ENCODE data around the gene SIGLEC11. TPM values are rescaled to one million over a fixed set of nuclear protein-coding genes. Genes with fewer than 3 reads are reported as not detected.
A peak's percentile ranks its signal among the peaks of the same experiment; 100 is the strongest.

The SIGLEC11 gene
- total and polyA plus RNA-seq, 2 donors from 2014 or later, result 1.2 to 1.5 TPM

DNA sequence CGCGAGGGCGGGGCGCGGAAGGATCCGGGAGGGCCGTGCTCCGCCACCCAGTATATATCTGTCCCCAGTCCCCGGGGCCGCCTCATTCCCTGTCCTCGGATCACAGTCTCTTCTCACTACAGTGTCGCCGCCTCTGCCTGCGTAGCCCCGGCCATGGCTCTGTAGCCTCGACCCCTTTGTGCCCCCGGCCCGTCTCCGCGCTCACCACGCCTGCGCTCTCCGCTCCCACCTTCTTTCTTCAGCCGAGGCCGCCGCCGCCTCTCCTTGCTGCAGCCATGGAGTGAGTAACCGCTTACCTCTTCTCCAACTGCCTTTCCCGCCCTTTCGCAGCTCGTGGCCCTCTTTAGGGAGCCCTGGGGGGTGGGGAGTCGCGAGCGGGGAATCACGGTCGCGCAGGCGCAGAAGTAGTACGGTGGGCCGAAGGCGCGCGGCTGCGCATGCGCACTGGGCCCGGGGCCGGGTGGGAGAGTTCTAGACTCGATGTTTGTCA, 31.8 kb downstream of the SIGLEC11 start, which contains the start of the genes ATF5 and NUP62:
Gene ATF5, plus strand, starts transcription at position 85 of the 490 bp plus-strand sequence. CDS start 1,646 bp downstream, outside the sequence.
Gene NUP62, minus strand, starts transcription at position 384 of the 490 bp plus-strand sequence. CDS start 19,697 bp downstream, outside the sequence.
- Histone ChIP-seq H3K4me3 (ENCODE audit: low read length in 3 of 3) (peak within 1 kb of the TSS; percentile 72 to 91 (median 82)), H3K9ac (ENCODE audit: low read length in 3 of 3) (peak within 1 kb of the TSS; percentile 68 to 81 (median 79)), H3K27me3 (ENCODE audit: control insufficient read depth, insufficient read depth, low read length) (no peaks in the 10 kb centered on the region), H3K27ac (ENCODE audit: low read depth in 2 of 2, low read length in 2 of 2) (peak within 1 kb of the TSS; percentile 90 to 94), H3K36me3 (ENCODE audit: control insufficient read depth in 2 of 3, insufficient read depth in 3 of 3, low read length in 3 of 3) (peaks cover 2 to 6% (median 4%) of the 10 kb centered on the region in 3 donors), H3K4me1 (ENCODE audit: control insufficient read depth in 2 of 3, insufficient read depth in 2 of 3, low read depth in 1 of 3, low read length in 3 of 3) (peaks cover 3 to 10% (median 4%) of the 10 kb centered on the region in 3 donors), H3K9me3 (ENCODE audit: control insufficient read depth in 2 of 3, insufficient read depth in 1 of 3, low read length in 3 of 3) (no peaks in the 10 kb centered on the region)
- FAIRE-seq (no peak), DNase-seq (peak; percentile 93 to 97 (median 96))
- intact Hi-C loops (cut with DNase I), result no loop called here
- TF ChIP-seq, protein P1, sequence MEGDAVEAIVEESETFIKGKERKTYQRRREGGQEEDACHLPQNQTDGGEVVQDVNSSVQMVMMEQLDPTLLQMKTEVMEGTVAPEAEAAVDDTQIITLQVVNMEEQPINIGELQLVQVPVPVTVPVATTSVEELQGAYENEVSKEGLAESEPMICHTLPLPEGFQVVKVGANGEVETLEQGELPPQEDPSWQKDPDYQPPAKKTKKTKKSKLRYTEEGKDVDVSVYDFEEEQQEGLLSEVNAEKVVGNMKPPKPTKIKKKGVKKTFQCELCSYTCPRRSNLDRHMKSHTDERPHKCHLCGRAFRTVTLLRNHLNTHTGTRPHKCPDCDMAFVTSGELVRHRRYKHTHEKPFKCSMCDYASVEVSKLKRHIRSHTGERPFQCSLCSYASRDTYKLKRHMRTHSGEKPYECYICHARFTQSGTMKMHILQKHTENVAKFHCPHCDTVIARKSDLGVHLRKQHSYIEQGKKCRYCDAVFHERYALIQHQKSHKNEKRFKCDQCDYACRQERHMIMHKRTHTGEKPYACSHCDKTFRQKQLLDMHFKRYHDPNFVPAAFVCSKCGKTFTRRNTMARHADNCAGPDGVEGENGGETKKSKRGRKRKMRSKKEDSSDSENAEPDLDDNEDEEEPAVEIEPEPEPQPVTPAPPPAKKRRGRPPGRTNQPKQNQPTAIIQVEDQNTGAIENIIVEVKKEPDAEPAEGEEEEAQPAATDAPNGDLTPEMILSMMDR (IDR thresholded peaks at IDR 0.05; ENCODE audit: borderline replicate concordance, extremely low read depth, insufficient read depth), result no peak

DNA sequence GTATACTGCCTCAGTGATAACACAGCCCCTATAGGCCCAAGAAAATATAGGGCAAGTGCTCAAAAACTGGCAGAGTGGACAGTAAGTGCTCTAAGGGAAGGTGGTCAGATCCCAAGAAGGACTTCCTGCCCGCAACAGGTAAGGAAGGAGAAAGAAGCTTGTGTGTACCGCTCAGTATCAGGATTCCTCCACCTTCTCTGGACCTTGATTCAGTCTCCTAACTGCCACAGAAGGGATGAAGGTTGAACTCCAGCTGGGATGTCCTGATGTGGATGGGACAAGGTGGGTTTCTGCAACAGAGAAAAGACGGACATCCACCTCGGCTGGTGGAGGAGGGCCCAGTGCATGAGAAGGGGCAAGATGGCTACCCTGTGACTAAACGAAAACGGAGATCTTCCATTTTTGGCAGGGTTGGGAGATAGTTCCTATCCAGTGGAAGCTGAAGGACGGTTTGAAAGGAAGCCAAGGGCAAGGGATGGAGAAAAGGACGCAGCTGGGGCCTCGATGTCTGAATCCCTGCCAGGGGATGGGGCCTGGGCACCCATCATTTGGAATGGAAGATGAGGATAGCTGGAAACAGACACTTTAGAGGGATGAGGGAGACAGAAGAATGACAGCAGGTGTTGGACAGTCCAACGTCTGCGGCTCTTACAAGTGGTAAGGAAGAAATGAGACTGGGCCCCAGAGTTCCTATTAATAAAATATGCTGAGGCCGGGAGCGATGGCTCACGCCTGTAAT, 33.3 kb downstream of the SIGLEC11 start:
- DNase-seq, result peak in 1 of 5 donors; percentile 59
- peaks cover 3 to 12% (median 4%) of the 10 kb centered on the region in 3 donors for H3K4me1 ChIP-seq (ENCODE audit: control insufficient read depth in 2 of 3, insufficient read depth in 2 of 3, low read depth in 1 of 3, low read length in 3 of 3)
- FAIRE-seq, result no peak

DNA sequence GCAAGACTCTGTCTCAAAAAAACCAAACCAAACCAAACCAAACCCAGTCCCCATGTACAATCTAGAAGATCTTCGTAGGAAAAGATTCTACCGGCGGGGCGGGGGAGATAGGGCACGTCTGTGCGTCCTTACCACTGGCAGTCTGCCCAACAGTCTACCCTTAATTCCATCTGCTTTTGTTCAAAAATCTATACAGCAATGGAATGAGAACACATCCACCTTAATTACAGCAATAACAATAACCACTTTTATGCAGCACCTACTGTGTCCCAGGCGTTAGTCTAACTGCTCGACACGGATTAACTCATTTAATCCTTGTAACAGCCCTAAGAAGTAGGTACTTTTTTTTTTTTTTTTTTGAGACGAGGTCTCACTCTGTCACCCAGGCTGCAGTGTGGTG, 34.5 kb downstream of the SIGLEC11 start:
- peaks cover 2 to 6% (median 6%) of the 10 kb centered on the region in 3 donors for H3K36me3 ChIP-seq (ENCODE audit: control insufficient read depth in 2 of 3, insufficient read depth in 3 of 3, low read length in 3 of 3)

More for the DNA sequence above, 33.3 kb downstream of the SIGLEC11 start:
- TF ChIP-seq, protein P1 (IDR thresholded peaks at IDR 0.05; ENCODE audit: borderline replicate concordance, extremely low read depth, insufficient read depth), result no peak
- peaks cover 2 to 6% (median 6%) of the 10 kb centered on the region in 3 donors for H3K36me3 ChIP-seq (ENCODE audit: control insufficient read depth in 2 of 3, insufficient read depth in 3 of 3, low read length in 3 of 3)
- H3K9me3 ChIP-seq (ENCODE audit: control insufficient read depth in 2 of 3, insufficient read depth in 1 of 3, low read length in 3 of 3), result no peaks in the 10 kb centered on the region
- no peak overlapping the region for H3K27ac ChIP-seq (ENCODE audit: low read depth in 2 of 2, low read length in 2 of 2)
- intact Hi-C loops (cut with DNase I), result no loop called here
- peak overlapping the region in 1 of 3 donors; percentile 4 for H3K4me3 ChIP-seq (ENCODE audit: low read length in 3 of 3)
- H3K9ac ChIP-seq (ENCODE audit: low read length in 3 of 3), result peak overlapping the region in 1 of 3 donors; percentile 9
- no peaks in the 10 kb centered on the region for H3K27me3 ChIP-seq (ENCODE audit: control insufficient read depth, insufficient read depth, low read length)

More for the DNA sequence above, 34.5 kb downstream of the SIGLEC11 start:
- no peak for FAIRE-seq
- Histone ChIP-seq H3K4me3 (ENCODE audit: low read length in 3 of 3) (no peak overlapping the region), H3K27me3 (ENCODE audit: control insufficient read depth, insufficient read depth, low read length) (no peaks in the 10 kb centered on the region), H3K9me3 (ENCODE audit: control insufficient read depth in 2 of 3, insufficient read depth in 1 of 3, low read length in 3 of 3) (no peaks in the 10 kb centered on the region), H3K4me1 (ENCODE audit: control insufficient read depth in 2 of 3, insufficient read depth in 2 of 3, low read depth in 1 of 3, low read length in 3 of 3) (peaks cover 3 to 12% (median 4%) of the 10 kb centered on the region in 3 donors), H3K27ac (ENCODE audit: low read depth in 2 of 2, low read length in 2 of 2) (no peak overlapping the region), H3K9ac (ENCODE audit: low read length in 3 of 3) (no peak overlapping the region)
- intact Hi-C loops (cut with DNase I), result no loop called here
- TF ChIP-seq, protein P1 (IDR thresholded peaks at IDR 0.05; ENCODE audit: borderline replicate concordance, extremely low read depth, insufficient read depth), result no peak
- peak in 1 of 5 donors; percentile 41 for DNase-seq
